GM18861 (cell line): ENCODE measurements around the gene DGCR2.
"Not testable (repeated sequence)": the region's sequence is repeated elsewhere in the genome, so short reads cannot be mapped to it uniquely, and the experiment has no call there.

Experiments used
- ATAC-seq: cut with Tn5 transposase; IDR thresholded peaks from one replicate; pipeline ENCODE4 v1.9.1; 2021; ENCODE audit not compliant: unreplicated experiment

DGCR2 gene

GRCh38 chr22:19062139-19062942 lies 59.9 kb downstream of the DGCR2 start:
- no peak for ATAC-seq

- ATAC-seq = no peak
These were observed 60.6 kb downstream of the DGCR2 start for GRCh38 chr22:19061471-19062138.

GRCh38 chr22:19060356-19061009 lies 61.7 kb downstream of the DGCR2 start:
- ATAC-seq = no peak

GRCh38 chr22:19059481-19060278 lies 62.5 kb downstream of the DGCR2 start:
- no peak for ATAC-seq

GRCh38 chr22:19058713-19059451 lies 63.3 kb downstream of the DGCR2 start:
- ATAC-seq = no peak

GRCh38 chr22:19057999-19058491 lies 64.2 kb downstream of the DGCR2 start:
- no peak for ATAC-seq

GRCh38 chr22:19057539-19057938 lies 64.7 kb downstream of the DGCR2 start:
- ATAC-seq = no peak

GRCh38 chr22:19056951-19057401 lies 65.2 kb downstream of the DGCR2 start:
- no peak for ATAC-seq

GRCh38 chr22:19055801-19056200 lies 66.4 kb downstream of the DGCR2 start:
- no peak for ATAC-seq

- no peak for ATAC-seq
These were observed 69.2 kb downstream of the DGCR2 start for GRCh38 chr22:19052941-19053541.

- no peak for ATAC-seq
These were observed 70.7 kb downstream of the DGCR2 start for GRCh38 chr22:19051381-19052072.

- ATAC-seq = not testable (repeated sequence)
These were observed 71.4 kb downstream of the DGCR2 start for GRCh38 chr22:19050847-19051246.

- no peak for ATAC-seq
These were observed 72.1 kb downstream of the DGCR2 start for GRCh38 chr22:19050117-19050516.

GRCh38 chr22:19048531-19048930 lies 73.7 kb downstream of the DGCR2 start:
- no peak for ATAC-seq

GRCh38 chr22:19047993-19048392 lies 74.2 kb downstream of the DGCR2 start:
- ATAC-seq = no peak

- no peak for ATAC-seq
These were observed 75.2 kb downstream of the DGCR2 start for GRCh38 chr22:19046719-19047609.

- ATAC-seq = no peak
These were observed 75.9 kb downstream of the DGCR2 start for GRCh38 chr22:19046287-19046686.

GRCh38 chr22:19045094-19045493 lies 77.1 kb downstream of the DGCR2 start:
- ATAC-seq = no peak
